GM06990 (cell line): ENCODE data around the gene RPRD1A.
"Not testable (repeated sequence)": the region's sequence is repeated elsewhere in the genome, so short reads cannot be mapped to it uniquely, and the experiment has no call there.

Experiments used
- DNase-seq: peaks from one replicate; pipeline ENCODE4 v3.0.0-alpha.2; 2011; ENCODE audit not compliant: insufficient read length; ENCODE audit errors: extremely low read depth
- H3K27me3 ChIP-seq: replicated peaks from 2 replicates; pipeline ENCODE4 v1.6.0; 2011; ENCODE audit warnings: low read length; ENCODE audit not compliant: control insufficient read depth, insufficient read depth
- H3K36me3 ChIP-seq: 2 replicates; pipeline ENCODE4 v1.5.1; 2011; ENCODE audit warnings: low read length; ENCODE audit not compliant: control insufficient read depth, insufficient read depth
- H3K4me3 ChIP-seq: replicated peaks from 2 replicates; pipeline ENCODE4 v1.5.1; 2011; ENCODE audit warnings: low read depth, mild to moderate bottlenecking, control low read depth, low read length
- TF ChIP-seq, protein P1 (sequence below): IDR thresholded peaks from 2 replicates; pipeline ENCODE4 v1.5.1; 2011; ENCODE audit warnings: low read length, control low read depth, mild to moderate bottlenecking, inconsistent platforms; ENCODE audit not compliant: insufficient read depth, poor library complexity, severe bottlenecking

The RPRD1A gene

DNA sequence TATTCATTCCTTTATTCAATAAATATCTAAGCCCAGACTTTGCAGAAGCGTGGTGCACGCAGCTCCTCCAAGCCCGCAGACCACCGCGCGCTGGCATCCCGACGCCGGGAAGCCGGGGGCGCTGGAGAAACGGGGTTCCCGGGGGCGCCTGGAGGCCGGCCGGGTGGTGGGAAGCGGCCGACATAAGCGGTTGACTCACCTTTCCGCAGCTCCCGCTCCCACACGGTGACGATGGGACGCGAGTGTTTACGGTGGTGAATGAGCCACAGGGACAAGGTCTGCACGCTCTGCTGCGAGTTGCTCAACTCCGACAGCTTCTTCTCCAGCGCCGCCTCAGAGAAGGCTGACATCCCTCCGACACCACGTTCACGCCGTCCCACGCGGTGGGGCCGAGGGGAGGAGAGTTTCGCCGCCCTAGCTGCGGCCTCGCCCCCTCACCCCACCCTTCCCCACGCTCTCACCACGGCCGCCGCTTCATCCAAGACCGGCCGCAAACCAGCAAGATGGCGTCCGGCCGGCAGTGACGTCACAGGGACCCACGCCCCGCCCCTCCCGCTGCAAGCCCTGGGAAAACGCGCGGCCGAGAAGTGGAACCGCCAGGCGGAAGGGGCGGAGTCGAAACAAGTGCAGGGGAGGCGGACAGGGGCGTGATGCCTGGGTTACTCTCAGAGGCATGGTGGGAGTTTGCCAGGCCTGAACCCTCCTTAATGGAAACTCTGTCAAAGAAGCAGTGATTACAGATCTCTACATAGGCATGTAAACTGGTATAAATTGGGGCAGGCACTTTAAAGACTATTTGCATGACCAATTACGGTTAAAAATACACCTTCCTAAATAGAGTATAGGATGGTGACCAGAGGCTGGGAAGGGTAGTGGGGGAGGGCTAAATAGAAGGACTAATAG, at the start of gene RPRD1A:
TSS of gene RPRD1A (minus strand) at position 505 of the 903 bp plus-strand sequence. CDS start at position 350, 155 bp downstream.
- H3K4me3 ChIP-seq, result peak within 1 kb of the TSS; percentile 79
- H3K27me3 ChIP-seq, result no peaks in the 10 kb centered on the region
- TF ChIP-seq, protein P1, sequence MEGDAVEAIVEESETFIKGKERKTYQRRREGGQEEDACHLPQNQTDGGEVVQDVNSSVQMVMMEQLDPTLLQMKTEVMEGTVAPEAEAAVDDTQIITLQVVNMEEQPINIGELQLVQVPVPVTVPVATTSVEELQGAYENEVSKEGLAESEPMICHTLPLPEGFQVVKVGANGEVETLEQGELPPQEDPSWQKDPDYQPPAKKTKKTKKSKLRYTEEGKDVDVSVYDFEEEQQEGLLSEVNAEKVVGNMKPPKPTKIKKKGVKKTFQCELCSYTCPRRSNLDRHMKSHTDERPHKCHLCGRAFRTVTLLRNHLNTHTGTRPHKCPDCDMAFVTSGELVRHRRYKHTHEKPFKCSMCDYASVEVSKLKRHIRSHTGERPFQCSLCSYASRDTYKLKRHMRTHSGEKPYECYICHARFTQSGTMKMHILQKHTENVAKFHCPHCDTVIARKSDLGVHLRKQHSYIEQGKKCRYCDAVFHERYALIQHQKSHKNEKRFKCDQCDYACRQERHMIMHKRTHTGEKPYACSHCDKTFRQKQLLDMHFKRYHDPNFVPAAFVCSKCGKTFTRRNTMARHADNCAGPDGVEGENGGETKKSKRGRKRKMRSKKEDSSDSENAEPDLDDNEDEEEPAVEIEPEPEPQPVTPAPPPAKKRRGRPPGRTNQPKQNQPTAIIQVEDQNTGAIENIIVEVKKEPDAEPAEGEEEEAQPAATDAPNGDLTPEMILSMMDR, result no peak
- DNase-seq, result peak; percentile 99
- peaks cover 2% of the 10 kb centered on the region; the same call in 1 of the 2 replicates for H3K36me3 ChIP-seq

DNA sequence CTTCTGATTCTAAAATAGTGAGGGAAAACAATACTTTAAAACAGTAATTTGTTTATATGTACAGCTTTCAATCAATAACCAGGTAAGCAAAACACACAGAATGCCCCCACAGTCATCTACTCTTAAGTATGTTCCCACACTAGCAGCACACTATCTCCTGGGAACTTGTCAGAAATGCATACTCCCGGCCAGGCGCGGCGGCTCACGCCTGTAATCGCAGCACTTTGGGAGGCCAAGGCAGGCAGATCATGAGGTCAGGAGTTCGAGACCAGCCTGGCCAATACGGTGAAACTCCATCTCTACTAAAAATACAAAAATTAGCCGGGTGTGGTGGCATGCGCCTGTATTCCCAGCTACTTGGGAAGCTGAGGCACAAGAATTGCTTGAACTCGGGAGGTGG, 49.4 kb upstream of the RPRD1A start:
- not testable (repeated sequence) for H3K4me3 ChIP-seq, DNase-seq, H3K36me3 ChIP-seq, H3K27me3 ChIP-seq

- H3K27me3 ChIP-seq, result no peaks in the 10 kb centered on the region
- TF ChIP-seq, protein P1, result no peak
- DNase-seq, result no peak
- no peak overlapping the region for H3K4me3 ChIP-seq
- H3K36me3 ChIP-seq, result peaks cover 7% of the 10 kb centered on the region
These were observed 47.4 kb upstream of the RPRD1A start for GRCh38 chr18:36114738-36115137.

DNA sequence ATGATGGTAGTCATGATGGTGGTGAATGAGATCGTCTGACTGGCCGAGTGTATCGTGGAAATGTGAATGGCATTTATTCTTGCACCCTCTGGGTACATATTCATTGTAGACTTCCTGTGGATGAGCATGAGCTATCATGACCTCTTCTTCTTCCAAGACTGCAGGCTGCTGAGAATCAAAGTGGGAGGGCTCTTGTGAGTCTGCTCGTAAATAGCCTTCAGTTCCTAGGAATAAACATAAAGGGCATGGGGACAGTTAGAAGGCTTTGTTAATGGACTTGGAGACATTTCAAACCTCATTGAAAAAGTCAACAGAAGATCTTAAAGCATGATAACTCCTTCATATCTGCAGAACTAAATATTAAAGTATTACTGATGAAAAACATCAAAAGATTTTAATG, 46.9 kb upstream of the RPRD1A start:
- TF ChIP-seq, protein P1, result no peak
- peaks cover 7% of the 10 kb centered on the region for H3K36me3 ChIP-seq
- no peak for DNase-seq
- no peak overlapping the region for H3K4me3 ChIP-seq
- no peaks in the 10 kb centered on the region for H3K27me3 ChIP-seq

GRCh38 chr18:36112302-36112701, 44.9 kb upstream of the RPRD1A start:
- H3K36me3 ChIP-seq, result peaks cover 7% of the 10 kb centered on the region
- no peaks in the 10 kb centered on the region for H3K27me3 ChIP-seq
- H3K4me3 ChIP-seq, result no peak overlapping the region
- DNase-seq, result no peak
- TF ChIP-seq, protein P1, result no peak

GRCh38 chr18:36109737-36110136, 42.4 kb upstream of the RPRD1A start:
- DNase-seq, result no peak
- Histone ChIP-seq H3K36me3 (peaks cover 3% of the 10 kb centered on the region), H3K4me3 (no peak overlapping the region), H3K27me3 (no peaks in the 10 kb centered on the region)
- TF ChIP-seq, protein P1, result no peak
